Amniotic stem cell (primary cell): ENCODE measurements around the gene POFUT2.
"Not testable (repeated sequence)": the region's sequence is repeated elsewhere in the genome, so short reads cannot be mapped to it uniquely, and the experiment has no call there.

Source experiments
- DNase-seq: peaks from one replicate; lab custom pipeline; 2025; lab: John Stamatoyannopoulos, UW

Gene POFUT2

DNA sequence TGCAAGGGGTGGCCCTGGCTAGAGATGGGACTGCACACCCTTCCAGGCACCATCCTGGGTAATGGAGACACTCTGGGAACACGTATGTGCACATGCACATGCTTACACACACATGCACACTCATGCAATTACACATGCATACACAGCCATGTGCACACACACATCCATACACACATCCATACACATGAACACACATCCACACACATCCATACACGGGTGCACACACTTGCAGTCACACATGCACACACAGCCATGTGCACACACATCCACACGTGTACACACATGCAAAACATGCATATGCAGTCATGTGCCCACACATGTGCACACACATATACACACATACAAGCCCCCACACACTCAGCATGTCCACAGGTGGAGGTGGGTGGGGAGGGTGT lies 22.3 kb upstream of the POFUT2 start:
- DNase-seq = no peak

GRCh38 chr21:45309069-45309986 lies 21.6 kb upstream of the POFUT2 start:
- no peak for DNase-seq

GRCh38 chr21:45308194-45309068 lies 20.7 kb upstream of the POFUT2 start:
- DNase-seq = no peak

GRCh38 chr21:45307597-45308158 lies 20.0 kb upstream of the POFUT2 start:
- not testable (repeated sequence) for DNase-seq

GRCh38 chr21:45306832-45307571 lies 19.3 kb upstream of the POFUT2 start:
- DNase-seq = no peak

DNA sequence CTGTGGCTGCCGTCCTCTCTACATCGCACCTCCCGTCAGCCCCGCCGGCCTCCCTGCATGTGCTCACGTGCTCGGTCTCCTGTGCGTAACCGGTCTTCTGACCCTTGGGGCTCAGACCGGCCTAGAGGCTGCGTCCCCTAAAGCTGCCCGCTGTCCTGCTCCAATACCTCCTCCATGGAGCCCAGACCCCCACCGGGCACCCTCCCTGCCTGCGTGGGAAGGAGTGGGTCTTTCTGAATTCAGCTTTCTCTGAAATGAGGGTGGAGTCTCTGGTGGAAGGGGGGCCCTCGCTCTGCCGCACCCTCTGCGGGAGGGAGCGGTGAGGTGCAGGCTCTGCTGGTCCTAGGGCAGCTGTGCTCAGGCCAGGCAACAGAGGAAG lies 18.7 kb upstream of the POFUT2 start:
- no peak for DNase-seq

DNA sequence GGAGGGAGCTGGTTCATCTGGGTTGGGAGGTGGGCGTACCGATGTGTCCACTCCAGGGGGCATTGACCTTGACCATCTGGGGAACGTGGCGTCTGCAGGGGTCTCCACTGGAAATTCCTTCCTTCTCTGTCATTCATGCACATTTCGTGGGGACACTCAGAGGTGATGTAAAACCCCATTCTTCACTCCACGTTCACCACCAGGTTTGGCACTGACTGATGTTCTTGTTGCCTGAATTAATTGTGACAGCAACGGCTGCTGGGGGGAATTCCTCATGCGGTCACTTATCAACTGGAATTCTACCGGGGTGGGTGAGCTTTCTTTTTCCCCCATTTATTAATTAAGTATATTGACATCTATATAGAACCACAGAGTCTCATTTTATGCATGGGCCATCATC lies 18.1 kb upstream of the POFUT2 start:
- no peak for DNase-seq

GRCh38 chr21:45304945-45305344 lies 17.2 kb upstream of the POFUT2 start:
- DNase-seq = no peak

DNA sequence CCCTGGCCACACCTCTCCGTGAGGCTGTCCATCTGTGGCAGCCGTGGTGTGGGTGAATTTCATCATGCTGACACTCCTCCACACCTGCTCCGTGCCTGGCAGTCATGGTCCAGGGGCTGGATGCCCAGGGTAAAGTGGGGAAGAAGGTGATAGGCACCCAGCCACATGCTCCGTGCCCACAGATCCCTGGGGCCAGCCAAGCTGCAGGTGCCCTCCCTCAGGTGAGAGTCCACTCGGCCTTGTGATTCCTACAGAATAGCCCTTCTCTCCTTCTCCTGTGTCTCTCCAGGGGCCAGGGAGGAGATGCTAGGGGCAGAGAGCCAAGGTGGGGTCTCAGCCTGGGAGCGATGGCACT lies 16.8 kb upstream of the POFUT2 start:
- DNase-seq = no peak

- no peak for DNase-seq
Measured at GRCh38 chr21:45303751-45304475, 16.2 kb upstream of the POFUT2 start.

DNA sequence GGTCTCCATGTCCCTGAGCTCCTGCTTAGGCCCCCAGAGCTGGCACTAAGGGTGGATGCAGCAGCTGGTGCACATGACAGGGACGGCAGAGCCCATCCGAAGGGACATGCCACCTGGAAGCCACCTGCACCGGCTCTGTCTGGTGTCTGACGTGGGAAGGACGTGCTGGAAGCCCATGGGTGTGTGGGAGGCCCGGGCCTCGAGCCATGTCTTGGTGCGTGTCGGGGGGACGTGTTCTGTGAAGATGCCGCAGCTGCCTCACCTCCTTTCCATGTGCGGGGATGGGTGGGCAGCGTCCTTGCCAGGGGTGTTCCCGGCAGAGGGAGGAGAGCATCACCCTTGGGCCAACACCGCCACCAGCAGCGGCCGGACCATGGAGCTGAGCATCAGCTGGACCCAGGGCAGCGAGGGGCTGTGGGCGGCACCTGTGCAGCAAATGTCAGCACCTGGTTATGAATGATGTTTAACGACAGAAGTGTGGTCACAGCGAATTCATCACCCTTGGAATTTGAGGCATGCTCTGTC lies 15.5 kb upstream of the POFUT2 start:
- no peak for DNase-seq

GRCh38 chr21:45302082-45303061 lies 14.7 kb upstream of the POFUT2 start:
- no peak for DNase-seq

GRCh38 chr21:45301521-45302081 lies 13.9 kb upstream of the POFUT2 start:
- no peak for DNase-seq

- DNase-seq = no peak
Measured at GRCh38 chr21:45300786-45301520, 13.3 kb upstream of the POFUT2 start.

- no peak for DNase-seq
Measured at GRCh38 chr21:45299864-45300785, 12.4 kb upstream of the POFUT2 start.

- no peak for DNase-seq
Measured at GRCh38 chr21:45299026-45299863, 11.6 kb upstream of the POFUT2 start.

DNA sequence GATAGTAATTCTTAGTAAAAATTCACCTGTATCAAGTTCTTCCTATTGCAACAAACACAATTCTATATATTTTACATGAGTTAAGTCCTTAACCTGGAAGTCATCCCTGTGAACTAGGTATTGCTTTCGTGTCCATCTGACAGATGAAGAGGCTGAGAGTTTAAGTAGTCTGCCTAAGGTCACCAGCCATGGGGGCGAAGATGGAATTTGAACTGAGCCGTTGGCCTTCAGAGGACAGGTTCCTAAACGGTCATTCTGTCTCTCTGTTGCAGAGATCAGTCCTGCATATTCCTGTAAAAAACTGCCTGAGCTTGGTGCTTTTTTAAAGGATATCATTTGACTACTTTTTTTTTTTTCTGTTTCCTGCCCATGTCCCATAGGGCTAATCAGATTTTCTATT lies 10.2 kb upstream of the POFUT2 start:
- DNase-seq = no peak
